Activated CD4-positive, alpha-beta T cell treated with anti-CD3 and anti-CD28 coated beads, Interleukin-2, amount 10 ng/mL, durations not matched to agents 7 days and 5 days (primary cell): Measurements from ENCODE around the gene DGKG. TPM values are rescaled to one million over a fixed set of nuclear protein-coding genes. Genes with fewer than 3 reads are reported as not detected.

Experiments used
- CTCF ChIA-PET: fragments of 350-600 bp; sonication (Branson Sonifier 250); formaldehyde crosslinking; loops from one replicate; lab custom pipeline; 2021; ENCODE audit warnings: antibody characterized with exemption; lab: Charles Lee
- POLR2A ChIA-PET: fragments of 350-600 bp; sonication (Branson Sonifier 250); formaldehyde crosslinking; loops from one replicate; lab custom pipeline; 2021; ENCODE audit warnings: antibody characterized with exemption; lab: Charles Lee
- DNase-seq: peaks from one replicate; pipeline ENCODE4 v3.0.0-alpha.2; 2020
- H3K27ac Mint-ChIP-seq: one replicate; pipeline ENCODE4 v1.8.0; 2021; ENCODE audit warnings: mild to moderate bottlenecking, moderate library complexity, mixed read lengths
- H3K27me3 Mint-ChIP-seq: one replicate; pipeline ENCODE4 v1.8.0; 2021; ENCODE audit warnings: mixed read lengths
- H3K36me3 Mint-ChIP-seq: one replicate; pipeline ENCODE4 v1.8.0; 2021; ENCODE audit warnings: low read depth, mixed read lengths
- H3K4me1 Mint-ChIP-seq: one replicate; pipeline ENCODE4 v1.8.0; 2021; ENCODE audit warnings: mixed read lengths
- H3K4me3 Mint-ChIP-seq: one replicate; pipeline ENCODE4 v1.8.0; 2021; ENCODE audit warnings: mild to moderate bottlenecking, moderate library complexity, mixed read lengths
- H3K9me3 Mint-ChIP-seq: one replicate; pipeline ENCODE4 v1.8.0; 2021; ENCODE audit warnings: mixed read lengths
- total RNA-seq, 2 experiments: library from RNA; stranded (reverse); gene quantifications; one replicate each; pipeline ENCODE4 v1.2.3, GENCODE V29; 2021

The DGKG gene
- total RNA-seq, 2 experiments from 2014 or later, result 0.04 TPM; not detected in 1

DNA sequence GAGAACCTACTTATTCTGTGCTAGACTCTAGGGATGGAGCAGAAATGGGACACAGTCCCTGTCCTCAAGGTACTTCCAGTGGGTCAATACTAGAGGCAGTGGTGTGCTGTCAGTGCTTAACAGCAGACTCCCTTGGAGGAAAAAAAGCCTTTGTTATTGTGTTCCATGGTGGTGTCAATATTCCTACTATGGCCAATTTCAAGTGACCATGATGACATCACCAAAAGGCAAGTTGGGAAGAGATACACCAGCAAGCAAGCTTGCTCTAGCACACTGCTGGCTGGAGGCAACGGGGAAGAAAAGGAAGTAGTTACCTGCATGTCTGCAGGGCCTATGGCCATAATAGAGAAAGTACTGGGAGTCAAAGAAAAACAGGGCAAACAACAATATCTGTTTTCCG, 163.6 kb downstream of the DGKG start:
- H3K4me1 Mint-ChIP-seq, result peaks cover 3% of the 10 kb centered on the region
- no peaks in the 10 kb centered on the region for H3K9me3 Mint-ChIP-seq
- H3K4me3 Mint-ChIP-seq, result no peak overlapping the region
- peaks cover 28% of the 10 kb centered on the region for H3K27me3 Mint-ChIP-seq
- CTCF ChIA-PET, result no interaction called here
- no peak overlapping the region for H3K27ac Mint-ChIP-seq
- POLR2A ChIA-PET, result no interaction called here
- DNase-seq, result no peak
- H3K36me3 Mint-ChIP-seq, result no peaks in the 10 kb centered on the region

- no peak overlapping the region for H3K4me3 Mint-ChIP-seq
- ChIA-PET CTCF (interaction anchor here (0.6 kb wide), 1 partner anchor 12 kb away, joined by 5 read pairs; no protein-coding TSS in a partner anchor), POLR2A (no interaction called here)
- peaks cover 3% of the 10 kb centered on the region for H3K4me1 Mint-ChIP-seq
- no peaks in the 10 kb centered on the region for H3K9me3 Mint-ChIP-seq
- no peak overlapping the region for H3K27ac Mint-ChIP-seq
- no peak for DNase-seq
- H3K27me3 Mint-ChIP-seq, result peaks cover 45% of the 10 kb centered on the region
- H3K36me3 Mint-ChIP-seq, result no peaks in the 10 kb centered on the region
Measured at GRCh38 chr3:186194451-186194811, 167.6 kb downstream of the DGKG start.

DNA sequence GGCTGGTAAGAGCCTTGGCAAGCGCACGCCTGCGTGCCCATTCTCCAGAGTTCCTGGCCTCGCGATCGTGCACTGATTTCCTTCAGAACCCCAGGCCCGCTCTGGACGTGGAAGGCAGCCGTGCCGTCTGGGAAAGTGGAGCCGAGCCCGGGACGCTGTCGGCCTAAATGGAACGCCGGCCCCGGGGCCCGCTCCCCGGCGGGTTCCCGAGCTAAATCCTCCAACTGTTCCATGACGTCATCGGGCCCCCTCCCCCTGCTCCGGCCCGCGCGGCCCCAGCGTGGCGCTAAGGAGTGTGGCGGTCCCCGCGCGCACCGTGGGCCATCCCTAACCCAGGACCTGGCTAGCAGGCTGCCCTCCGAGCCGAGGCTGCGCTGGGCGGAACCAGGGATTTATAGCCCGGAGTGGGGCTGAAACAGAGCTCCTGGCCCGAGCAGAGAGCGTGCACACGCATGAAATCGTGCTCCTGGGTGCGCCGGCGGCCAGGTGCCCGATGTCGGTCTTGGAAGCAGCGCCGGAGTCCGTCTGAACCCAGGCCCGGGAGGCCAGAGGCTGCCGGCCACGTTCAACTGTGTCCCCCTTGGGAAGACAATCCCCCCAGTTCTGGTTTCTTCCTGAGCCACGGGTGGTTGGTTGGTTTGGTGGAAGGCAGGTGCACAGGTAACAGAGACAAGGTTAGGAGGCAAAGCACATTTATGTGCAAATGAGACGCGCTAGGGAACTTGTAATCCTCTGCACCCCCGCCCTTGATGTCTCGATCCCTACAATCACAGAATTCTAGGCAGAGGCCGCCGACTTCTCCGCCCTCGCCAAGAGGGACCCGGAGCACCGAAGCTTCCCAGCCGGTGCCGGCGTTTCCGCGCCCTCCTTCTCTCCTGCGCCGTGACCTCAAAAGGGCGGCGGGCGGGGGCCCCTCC, 168.2 kb downstream of the DGKG start:
- Mint-ChIP-seq H3K4me3 (no peak overlapping the region), H3K27ac (no peak overlapping the region), H3K36me3 (no peaks in the 10 kb centered on the region), H3K4me1 (peaks cover 3% of the 10 kb centered on the region), H3K27me3 (peaks cover 49% of the 10 kb centered on the region), H3K9me3 (no peaks in the 10 kb centered on the region)
- no peak for DNase-seq
- POLR2A ChIA-PET, result no interaction called here
- CTCF ChIA-PET, result interaction anchor here (0.6 kb wide), 1 partner anchor 12 kb away, joined by 5 read pairs; no protein-coding TSS in a partner anchor

DNA sequence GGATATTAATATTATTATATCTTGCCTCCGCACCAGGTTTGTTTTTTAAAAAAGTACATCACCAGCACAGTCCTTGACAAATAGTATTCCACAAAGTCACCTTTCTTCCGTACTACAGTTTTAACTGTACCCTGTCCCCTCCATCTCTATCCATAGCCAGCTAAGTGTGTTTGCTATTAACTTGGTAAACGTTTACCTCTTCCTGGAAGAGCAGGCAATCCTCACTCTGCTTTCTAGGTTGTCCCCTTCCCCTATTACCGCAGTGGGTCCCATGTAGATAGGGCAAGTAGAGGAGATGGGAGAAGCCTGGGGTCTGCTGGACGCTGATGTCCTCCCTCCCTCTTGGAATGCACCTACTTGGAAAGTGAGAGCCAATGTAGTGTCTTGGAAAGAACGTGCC, 169.2 kb downstream of the DGKG start:
- Mint-ChIP-seq H3K4me3 (no peak overlapping the region), H3K9me3 (no peaks in the 10 kb centered on the region), H3K27ac (no peak overlapping the region), H3K36me3 (no peaks in the 10 kb centered on the region), H3K27me3 (peaks cover 52% of the 10 kb centered on the region), H3K4me1 (peaks cover 3% of the 10 kb centered on the region)
- POLR2A ChIA-PET, result no interaction called here
- CTCF ChIA-PET, result interaction anchor here (1.1 kb wide), 1 partner anchor 13 kb away, joined by 3 read pairs; no protein-coding TSS in a partner anchor
- no peak for DNase-seq

- Mint-ChIP-seq H3K9me3 (no peaks in the 10 kb centered on the region), H3K27ac (no peak overlapping the region), H3K4me1 (peaks cover 16% of the 10 kb centered on the region), H3K4me3 (no peak overlapping the region), H3K36me3 (no peaks in the 10 kb centered on the region), H3K27me3 (peaks cover 41% of the 10 kb centered on the region)
- ChIA-PET CTCF (no interaction called here), POLR2A (no interaction called here)
- no peak for DNase-seq
Measured at GRCh38 chr3:186189492-186189891, 172.5 kb downstream of the DGKG start.

DNA sequence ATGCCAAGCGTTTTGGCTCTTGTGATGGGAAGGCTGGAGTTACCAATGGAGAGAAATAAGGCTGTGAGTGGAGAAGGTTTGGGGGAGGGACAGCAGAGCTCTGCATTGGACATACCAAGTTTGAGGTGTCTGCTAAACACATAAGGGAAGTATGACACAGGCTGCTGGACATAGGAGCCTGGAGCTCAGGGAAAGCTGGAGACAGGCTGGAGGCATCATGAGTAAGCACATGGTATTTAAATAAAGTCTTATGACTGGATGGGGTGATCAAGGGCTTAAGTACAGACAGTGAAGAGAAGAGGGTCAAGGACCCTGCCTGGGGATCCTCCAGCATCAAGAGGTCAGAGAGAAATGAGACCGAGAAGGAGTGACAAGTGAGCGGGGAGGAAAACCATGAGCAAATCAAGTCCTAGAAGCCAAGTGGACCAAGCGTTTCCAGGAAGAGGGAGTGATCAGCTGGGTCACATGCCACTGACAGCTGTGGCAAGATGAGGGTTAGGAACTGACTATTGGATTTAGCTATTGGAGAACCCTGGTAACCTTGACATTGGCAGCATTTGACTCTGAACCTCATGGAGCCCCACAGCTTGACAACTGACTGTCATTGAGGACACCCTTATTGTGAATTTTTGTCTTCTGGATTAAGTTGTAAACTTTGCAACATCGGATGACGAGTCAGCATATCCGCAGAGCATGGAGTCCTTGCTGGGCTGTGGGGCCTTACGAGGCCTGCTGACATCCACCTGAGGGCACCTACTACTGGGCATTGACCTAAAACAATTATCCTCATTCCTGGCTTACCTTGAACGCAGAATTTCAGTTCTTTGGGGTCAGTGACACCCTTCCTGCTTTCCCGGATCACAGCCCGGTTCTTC, 174.4 kb downstream of the DGKG start:
- no peak for DNase-seq
- no peaks in the 10 kb centered on the region for H3K9me3 Mint-ChIP-seq
- H3K4me1 Mint-ChIP-seq, result peaks cover 14% of the 10 kb centered on the region
- ChIA-PET POLR2A (no interaction called here), CTCF (interaction anchor here (0.6 kb wide), 1 partner anchor 112 kb away, joined by 3 read pairs; no protein-coding TSS in a partner anchor)
- H3K4me3 Mint-ChIP-seq, result no peak overlapping the region
- H3K27me3 Mint-ChIP-seq, result peaks cover 26% of the 10 kb centered on the region
- no peak overlapping the region for H3K27ac Mint-ChIP-seq
- no peaks in the 10 kb centered on the region for H3K36me3 Mint-ChIP-seq

- CTCF ChIA-PET, result interaction anchor here (1.1 kb wide), 1 partner anchor 62 kb away, joined by 3 read pairs; no protein-coding TSS in a partner anchor
- Mint-ChIP-seq H3K36me3 (no peaks in the 10 kb centered on the region), H3K27ac (peak overlapping the region; percentile 10), H3K4me1 (peaks cover 17% of the 10 kb centered on the region), H3K4me3 (no peak overlapping the region), H3K27me3 (peaks cover 11% of the 10 kb centered on the region), H3K9me3 (no peaks in the 10 kb centered on the region)
- peak; percentile 53 for DNase-seq
- POLR2A ChIA-PET, result interaction anchor here (0.5 kb wide), 1 partner anchor 320 kb away, joined by 5 read pairs; no protein-coding TSS in a partner anchor
Measured at GRCh38 chr3:186185194-186185787, 176.7 kb downstream of the DGKG start.

- CTCF ChIA-PET, result interaction anchor here (0.6 to 1.1 kb wide), 4 partner anchors 13 to 70 kb away, joined by 3 to 5 read pairs (median 4); no protein-coding TSS in a partner anchor
- Mint-ChIP-seq H3K4me3 (no peak overlapping the region), H3K9me3 (no peaks in the 10 kb centered on the region), H3K27me3 (peaks cover 4% of the 10 kb centered on the region), H3K36me3 (no peaks in the 10 kb centered on the region), H3K4me1 (peaks cover 17% of the 10 kb centered on the region), H3K27ac (no peak overlapping the region)
- POLR2A ChIA-PET, result no interaction called here
- DNase-seq, result no peak
Measured at GRCh38 chr3:186184021-186184420, 178.0 kb downstream of the DGKG start.

GRCh38 chr3:186182850-186183249, 179.2 kb downstream of the DGKG start:
- no peak overlapping the region for H3K4me3 Mint-ChIP-seq
- H3K4me1 Mint-ChIP-seq, result peaks cover 17% of the 10 kb centered on the region
- H3K27me3 Mint-ChIP-seq, result no peaks in the 10 kb centered on the region
- H3K9me3 Mint-ChIP-seq, result no peaks in the 10 kb centered on the region
- H3K36me3 Mint-ChIP-seq, result no peaks in the 10 kb centered on the region
- POLR2A ChIA-PET, result no interaction called here
- CTCF ChIA-PET, result interaction anchor here (0.6 kb wide), 1 partner anchor 260 kb away, joined by 3 read pairs; no protein-coding TSS in a partner anchor
- H3K27ac Mint-ChIP-seq, result no peak overlapping the region
- no peak for DNase-seq

DNA sequence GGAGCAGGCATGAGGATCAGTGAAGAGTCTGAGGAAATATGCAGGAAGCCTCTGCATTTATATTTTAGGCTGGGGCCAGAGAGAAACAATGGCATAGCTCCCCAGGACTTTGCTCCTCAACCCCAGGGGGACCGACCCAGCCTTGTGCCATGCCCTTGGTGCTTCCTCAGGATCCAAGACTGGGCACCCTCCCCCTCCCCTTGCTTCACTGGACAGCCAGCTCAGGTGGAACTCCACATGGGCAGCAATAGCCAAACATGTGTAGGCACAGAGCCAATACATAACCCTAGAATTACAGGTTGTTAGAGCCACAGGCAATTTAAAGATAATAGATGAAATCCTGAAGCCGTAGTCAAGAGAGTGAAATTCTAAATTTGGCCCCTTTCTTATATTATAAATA, 180.1 kb downstream of the DGKG start:
- H3K9me3 Mint-ChIP-seq, result no peaks in the 10 kb centered on the region
- H3K27ac Mint-ChIP-seq, result no peak overlapping the region
- H3K4me1 Mint-ChIP-seq, result peaks cover 17% of the 10 kb centered on the region
- ChIA-PET CTCF (interaction anchor here (0.7 kb wide), 1 partner anchor 12 kb away, joined by 5 read pairs; no protein-coding TSS in a partner anchor), POLR2A (no interaction called here)
- no peak for DNase-seq
- H3K27me3 Mint-ChIP-seq, result no peaks in the 10 kb centered on the region
- H3K4me3 Mint-ChIP-seq, result no peak overlapping the region
- no peaks in the 10 kb centered on the region for H3K36me3 Mint-ChIP-seq

- peaks cover 14% of the 10 kb centered on the region for H3K4me1 Mint-ChIP-seq
- POLR2A ChIA-PET, result no interaction called here
- H3K27me3 Mint-ChIP-seq, result no peaks in the 10 kb centered on the region
- no peak overlapping the region for H3K27ac Mint-ChIP-seq
- no peaks in the 10 kb centered on the region for H3K9me3 Mint-ChIP-seq
- CTCF ChIA-PET, result no interaction called here
- H3K36me3 Mint-ChIP-seq, result no peaks in the 10 kb centered on the region
- H3K4me3 Mint-ChIP-seq, result no peak overlapping the region
- DNase-seq, result no peak
Measured at GRCh38 chr3:186180891-186181481, 181.0 kb downstream of the DGKG start.

DNA sequence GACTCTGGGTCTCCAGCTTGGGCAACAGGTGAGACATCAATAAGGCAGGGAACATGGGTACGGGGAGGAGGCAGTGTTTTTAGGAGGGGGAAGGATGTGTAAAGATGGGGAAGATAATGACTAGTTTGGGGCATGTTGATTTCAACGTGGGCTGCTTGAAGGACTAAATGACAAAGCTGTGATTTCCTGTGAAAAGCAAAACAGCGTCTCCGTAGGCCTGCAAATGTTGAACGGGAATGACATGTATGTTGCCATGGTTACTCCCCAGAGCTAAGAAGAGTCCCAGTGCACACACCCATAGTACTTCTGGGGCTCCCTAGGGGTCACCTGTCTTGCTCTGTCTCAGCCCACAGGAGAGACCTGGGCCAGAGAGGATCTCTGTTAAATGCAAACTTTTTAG, 181.9 kb downstream of the DGKG start:
- Mint-ChIP-seq H3K27ac (no peak overlapping the region), H3K27me3 (no peaks in the 10 kb centered on the region), H3K36me3 (no peaks in the 10 kb centered on the region), H3K4me1 (peaks cover 10% of the 10 kb centered on the region), H3K4me3 (no peak overlapping the region), H3K9me3 (no peaks in the 10 kb centered on the region)
- ChIA-PET CTCF (interaction anchor here (0.5 to 1.2 kb wide), 3 partner anchors 12 to 478 kb away, joined by 3 read pairs; no protein-coding TSS in a partner anchor), POLR2A (interaction anchor here (0.6 kb wide), 1 partner anchor 8 kb away, joined by 3 read pairs; no protein-coding TSS in a partner anchor)
- no peak for DNase-seq
